GM19239 (cell line): Measurements from ENCODE around the gene TKTL2.
"Not testable (repeated sequence)": the region's sequence is repeated elsewhere in the genome, so short reads cannot be mapped to it uniquely, and the experiment has no call there.

Experiments
- DNase-seq: peaks from one replicate; pipeline ENCODE4 v3.0.0; 2011; ENCODE audit warnings: low spot score; ENCODE audit not compliant: insufficient read length
- FAIRE-seq: peaks from 2 replicates; lab custom pipeline; 2011; peaks lifted over from hg19 to GRCh38; lab: Jason Lieb, UNC

Gene TKTL2

DNA sequence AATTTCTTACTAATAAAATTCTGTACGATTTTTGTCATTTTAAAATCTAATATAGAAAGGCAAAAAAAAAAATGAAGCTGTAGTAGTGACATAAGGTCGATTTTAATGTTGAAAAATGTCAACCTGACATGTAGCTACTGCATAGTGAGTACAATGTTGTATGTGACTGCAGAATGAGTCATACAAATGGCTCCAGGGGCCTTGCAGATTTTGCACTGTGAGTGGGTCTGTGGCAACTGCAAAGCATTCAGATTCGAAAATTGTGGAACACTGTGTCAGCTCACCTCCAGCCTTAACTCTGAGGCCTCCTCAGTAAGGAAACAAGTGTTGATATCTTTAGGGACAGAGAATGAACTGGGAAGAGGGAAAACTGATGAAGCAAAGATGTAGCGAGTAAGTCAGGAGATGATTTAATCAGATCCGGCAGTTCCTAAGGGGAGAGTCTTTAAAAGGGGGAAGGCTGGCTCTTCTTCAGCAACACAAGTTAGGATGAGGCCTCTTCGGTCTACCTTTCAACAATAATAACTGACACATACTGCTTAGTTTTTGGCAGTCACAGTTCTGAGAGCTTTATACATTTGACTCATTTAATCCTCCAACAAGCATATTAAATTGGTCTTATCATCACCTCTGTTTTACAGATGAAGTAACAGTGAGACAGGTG lies 24.9 kb downstream of the TKTL2 start:
- DNase-seq (no peak), FAIRE-seq (no peak)

DNA sequence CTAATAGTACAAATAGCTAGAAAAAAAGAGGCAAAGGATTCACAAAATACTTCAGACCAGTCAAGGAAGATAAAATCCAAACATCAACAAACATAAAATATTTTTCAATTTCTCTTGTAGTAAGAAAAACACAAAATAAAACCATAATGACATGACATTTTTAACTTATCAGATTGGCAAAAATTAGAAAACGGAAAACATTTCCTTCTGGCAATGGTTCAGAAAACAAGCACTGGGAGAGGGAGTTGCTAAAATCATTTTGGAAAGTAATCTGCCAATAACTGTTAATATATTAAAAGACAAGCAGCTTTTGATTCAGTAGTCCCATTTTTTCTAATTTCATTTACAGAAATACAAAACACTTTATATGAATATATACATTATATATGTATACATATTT lies 26.1 kb downstream of the TKTL2 start:
- DNase-seq: no peak
- FAIRE-seq: no peak

GRCh38 chr4:163447023-163447422 lies 26.5 kb downstream of the TKTL2 start:
- not testable (repeated sequence) for FAIRE-seq

DNA sequence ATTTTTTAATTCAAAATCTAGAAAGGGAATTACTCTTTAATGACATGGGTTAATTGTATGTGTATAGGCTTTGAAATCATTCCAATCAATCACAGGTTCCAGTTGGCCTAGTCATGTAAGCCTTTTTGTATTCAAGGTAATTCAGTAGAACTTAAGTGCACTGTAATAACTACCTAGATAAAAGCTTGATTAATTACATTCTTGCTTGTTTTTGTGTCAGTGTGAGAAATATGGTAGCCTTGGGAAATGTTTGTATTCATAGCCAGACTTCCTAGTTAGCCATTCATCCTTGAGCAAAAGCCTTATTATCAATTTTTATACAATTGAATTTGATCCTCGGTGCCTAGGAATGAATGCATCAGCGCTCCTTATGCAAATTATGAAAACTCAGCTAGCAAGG lies 33.5 kb downstream of the TKTL2 start:
- FAIRE-seq (no peak), DNase-seq (no peak)

More at GRCh38 chr4:163447023-163447422, 26.5 kb downstream of the TKTL2 start:
- DNase-seq: not testable (repeated sequence)
